ENCODE results near the gene B4GALT4. TPM values are rescaled to one million over a fixed set of nuclear protein-coding genes. Genes with fewer than 3 reads are reported as not detected.

The B4GALT4 gene
- total and polyA plus RNA-seq, 2 donors (not counting 3 experiments of a cell fraction or from before 2014, with no cell fraction given) = 3.7 to 7.1 TPM

DNA sequence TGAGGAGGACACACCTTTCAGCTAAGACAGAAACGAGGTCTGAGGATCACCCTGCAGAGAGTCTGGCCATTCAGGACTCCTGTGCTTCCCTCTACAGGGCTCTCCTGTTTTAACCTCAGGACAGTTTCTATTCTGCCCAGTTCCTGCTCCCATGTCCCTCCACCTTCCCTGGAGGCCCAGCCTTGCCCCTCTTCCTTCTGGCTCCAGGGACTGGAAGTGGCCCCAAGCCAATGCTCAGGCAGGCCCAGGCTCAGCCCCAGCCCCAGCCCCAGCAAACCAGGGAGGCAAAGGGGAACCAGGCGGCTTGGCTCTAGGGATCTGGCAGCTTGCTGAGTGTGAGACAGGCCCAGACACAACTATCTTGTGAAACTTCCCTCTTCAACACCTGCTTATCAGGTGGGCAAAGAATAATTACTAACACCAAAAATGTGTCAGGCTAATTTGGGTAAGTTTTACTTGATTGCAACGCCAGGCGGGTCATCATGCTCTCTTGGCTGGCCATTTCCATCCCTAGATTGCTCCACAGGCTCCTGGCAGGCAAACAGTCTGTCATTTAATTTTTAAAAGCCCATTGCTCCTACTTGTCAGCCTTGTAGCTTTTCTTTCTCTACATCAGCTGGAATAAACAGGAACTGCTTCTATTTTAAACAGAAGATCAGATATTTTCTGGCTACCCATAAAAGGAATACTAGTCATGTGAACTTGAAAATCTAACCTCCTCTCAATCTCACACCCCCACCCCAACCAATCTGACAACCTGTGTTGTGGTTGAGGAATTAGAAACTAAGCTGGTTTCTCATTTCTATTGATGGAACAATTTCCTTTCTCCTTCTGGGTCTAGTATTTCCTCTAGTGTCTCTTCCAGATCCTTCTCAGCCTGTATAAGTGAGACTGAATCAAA, 33.8 kb downstream of the B4GALT4 start:
- ChIA-PET POLR2A (no interaction called here), CTCF (no interaction called here)
- Histone ChIP-seq H3K36me3 (ENCODE audit: control insufficient read depth in 2 of 2, extremely low read depth in 1 of 2, insufficient read depth in 2 of 2, low read length in 2 of 2) (peaks cover 0 to 3% of the 10 kb centered on the region in 2 experiments), H3K4me2 (ENCODE audit: insufficient read depth, low read length) (no peak overlapping the region), H3K4me3 (replicated peaks in 1 of 3; ENCODE audit: insufficient read depth in 1 of 3, low read depth in 1 of 3, low read length in 3 of 3) (no peak overlapping the region), H3K79me2 (ENCODE audit: control insufficient read depth, insufficient read depth, low read length) (no peaks in the 10 kb centered on the region), H3K9me1 (replicated peaks; ENCODE audit: control insufficient read depth, extremely low read depth, insufficient read depth, low read length) (no peaks in the 10 kb centered on the region), H3K9ac (replicated peaks; ENCODE audit: extremely low read depth, insufficient read depth, low read length) (no peak overlapping the region), H3K9me3 (replicated peaks; ENCODE audit: control insufficient read depth, insufficient read depth, low read length) (no peaks in the 10 kb centered on the region), H2AFZ (ENCODE audit: low read depth, low read length) (no peak overlapping the region), H3K4me1 (ENCODE audit: control insufficient read depth, extremely low read depth, insufficient read depth, low read length) (no peaks in the 10 kb centered on the region), H4K20me1 (replicated peaks; ENCODE audit: control insufficient read depth, extremely low read depth, insufficient read depth, low read length) (no peaks in the 10 kb centered on the region), H3K27me3 (ENCODE audit: control insufficient read depth in 2 of 2, insufficient read depth in 2 of 2, low read length in 2 of 2) (no peaks in the 10 kb centered on the region), H3K27ac (ENCODE audit: insufficient read depth, low read depth, low read length) (no peak overlapping the region)
- FAIRE-seq (no peak), DNase-seq (ENCODE audit: low read depth, low spot score) (no peak)
- dilution Hi-C loops (cut with MboI; ENCODE audit: extremely low pct_ligation_motif_present, low sequenced_read_pairs) (no loop called here), intact Hi-C loops (cut with micrococcal nuclease) (no loop called here)
- no TSS peak for BruUV-seq (replicated peaks)
- TF ChIP-seq MYC (IDR thresholded peaks at IDR 0.05; ENCODE audit: low read depth, low read length) = no peak
- no peak for TF ChIP-seq POLR2AphosphoS5 (IDR thresholded peaks at IDR 0.05; ENCODE audit: insufficient read depth, low read depth, low read length)
- no peak for TF ChIP-seq EZH2 (IDR thresholded peaks at IDR 0.05; ENCODE audit: borderline replicate concordance, low read depth, low read length, severe bottlenecking)
- TF ChIP-seq, protein P1, sequence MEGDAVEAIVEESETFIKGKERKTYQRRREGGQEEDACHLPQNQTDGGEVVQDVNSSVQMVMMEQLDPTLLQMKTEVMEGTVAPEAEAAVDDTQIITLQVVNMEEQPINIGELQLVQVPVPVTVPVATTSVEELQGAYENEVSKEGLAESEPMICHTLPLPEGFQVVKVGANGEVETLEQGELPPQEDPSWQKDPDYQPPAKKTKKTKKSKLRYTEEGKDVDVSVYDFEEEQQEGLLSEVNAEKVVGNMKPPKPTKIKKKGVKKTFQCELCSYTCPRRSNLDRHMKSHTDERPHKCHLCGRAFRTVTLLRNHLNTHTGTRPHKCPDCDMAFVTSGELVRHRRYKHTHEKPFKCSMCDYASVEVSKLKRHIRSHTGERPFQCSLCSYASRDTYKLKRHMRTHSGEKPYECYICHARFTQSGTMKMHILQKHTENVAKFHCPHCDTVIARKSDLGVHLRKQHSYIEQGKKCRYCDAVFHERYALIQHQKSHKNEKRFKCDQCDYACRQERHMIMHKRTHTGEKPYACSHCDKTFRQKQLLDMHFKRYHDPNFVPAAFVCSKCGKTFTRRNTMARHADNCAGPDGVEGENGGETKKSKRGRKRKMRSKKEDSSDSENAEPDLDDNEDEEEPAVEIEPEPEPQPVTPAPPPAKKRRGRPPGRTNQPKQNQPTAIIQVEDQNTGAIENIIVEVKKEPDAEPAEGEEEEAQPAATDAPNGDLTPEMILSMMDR (IDR thresholded peaks at IDR 0.05; ENCODE audit: extremely low read depth in 1 of 2, insufficient read depth in 1 of 2, low read depth in 1 of 2, low read length in 2 of 2) = no peak
- TF ChIP-seq, protein P2, sequence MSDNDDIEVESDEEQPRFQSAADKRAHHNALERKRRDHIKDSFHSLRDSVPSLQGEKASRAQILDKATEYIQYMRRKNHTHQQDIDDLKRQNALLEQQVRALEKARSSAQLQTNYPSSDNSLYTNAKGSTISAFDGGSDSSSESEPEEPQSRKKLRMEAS (IDR thresholded peaks at IDR 0.05; ENCODE audit: insufficient read depth, insufficient read length) = no peak
- TF ChIP-seq GATA2 (IDR thresholded peaks at IDR 0.05; ENCODE audit: insufficient read depth, insufficient read length, low read depth, low read length) = no peak
